Neuron (in vitro differentiated cells): Measurements from ENCODE around the gene TTLL7.

Experiments
- H2AFZ ChIP-seq: one replicate; pipeline ENCODE4 v1.6.1; 2013; ENCODE audit warnings: low read depth, mild to moderate bottlenecking, inconsistent platforms, low read length, moderate library complexity
- H3K27me3 ChIP-seq: one replicate; pipeline ENCODE4 v1.6.1; 2013; ENCODE audit warnings: low read length; ENCODE audit not compliant: insufficient read depth
- H3K36me3 ChIP-seq: one replicate; pipeline ENCODE4 v1.6.1; 2013; ENCODE audit warnings: low read length; ENCODE audit not compliant: insufficient read depth
- H3K4me1 ChIP-seq: one replicate; pipeline ENCODE4 v1.6.1; 2013; ENCODE audit warnings: low read length; ENCODE audit not compliant: insufficient read depth
- H3K4me3 ChIP-seq: 2 replicates; pipeline ENCODE4 v1.5.1; 2013; ENCODE audit warnings: mild to moderate bottlenecking, low read length, moderate library complexity
- H3K9me3 ChIP-seq: one replicate; pipeline ENCODE4 v1.6.1; 2013; ENCODE audit warnings: low read length

The TTLL7 gene

DNA sequence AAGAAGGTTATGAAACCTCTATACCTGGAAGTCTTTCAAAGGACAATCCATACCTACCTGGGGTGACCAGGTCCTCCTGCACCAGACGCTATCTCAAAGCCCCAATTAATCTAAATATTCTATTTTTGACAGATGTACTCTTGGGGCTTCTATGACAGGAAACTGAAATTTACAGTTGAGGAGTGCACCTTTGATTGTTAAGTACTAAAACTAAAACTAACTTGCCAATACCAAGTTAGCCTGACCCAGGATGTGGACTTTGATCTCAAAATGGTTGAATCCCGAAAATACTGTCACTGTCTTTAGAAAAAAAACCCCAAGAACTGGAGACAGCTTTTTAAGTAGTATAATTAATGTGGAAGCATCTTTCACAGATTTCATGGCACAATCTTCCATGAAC is 162.4 kb downstream of the TTLL7 start:
- no peaks in the 10 kb centered on the region for H3K9me3 ChIP-seq
- H3K4me3 ChIP-seq: no peak overlapping the region
- no peaks in the 10 kb centered on the region for H3K27me3 ChIP-seq
- no peaks in the 10 kb centered on the region for H3K4me1 ChIP-seq
- H3K36me3 ChIP-seq: no peaks in the 10 kb centered on the region
- no peak overlapping the region for H2AFZ ChIP-seq

DNA sequence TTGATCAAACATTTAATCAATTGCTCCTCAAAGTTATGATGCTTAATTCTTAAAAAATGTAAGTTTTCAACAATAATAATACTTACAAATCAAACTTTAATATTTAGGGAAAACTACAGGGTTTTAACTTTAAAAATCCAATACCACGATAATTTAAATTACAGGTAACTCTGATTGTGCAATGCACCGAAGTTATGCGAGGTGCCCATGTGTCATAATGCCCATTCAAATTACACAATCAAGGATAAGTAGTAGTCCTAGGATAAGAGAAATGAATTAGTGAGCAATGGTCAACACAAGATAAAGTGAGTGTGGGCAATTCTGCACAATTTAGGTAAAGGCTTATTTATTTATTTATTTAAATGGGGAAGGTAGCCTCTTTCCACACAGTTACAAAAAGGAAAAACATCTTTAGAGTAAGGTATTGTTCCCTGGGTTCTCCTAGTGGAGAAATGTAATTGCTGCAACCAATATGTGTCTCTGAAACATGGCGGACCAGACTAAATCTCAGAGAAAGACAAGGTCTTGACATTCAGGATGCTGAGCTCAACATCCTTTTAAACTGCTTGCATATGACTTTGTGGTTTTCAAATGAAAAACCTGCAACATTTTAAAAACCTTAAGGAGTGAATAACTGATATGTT is 164.2 kb downstream of the TTLL7 start:
- no peaks in the 10 kb centered on the region for H3K9me3 ChIP-seq
- no peak overlapping the region for H2AFZ ChIP-seq
- H3K27me3 ChIP-seq: no peaks in the 10 kb centered on the region
- no peak overlapping the region for H3K4me3 ChIP-seq
- no peaks in the 10 kb centered on the region for H3K36me3 ChIP-seq
- H3K4me1 ChIP-seq: no peaks in the 10 kb centered on the region

DNA sequence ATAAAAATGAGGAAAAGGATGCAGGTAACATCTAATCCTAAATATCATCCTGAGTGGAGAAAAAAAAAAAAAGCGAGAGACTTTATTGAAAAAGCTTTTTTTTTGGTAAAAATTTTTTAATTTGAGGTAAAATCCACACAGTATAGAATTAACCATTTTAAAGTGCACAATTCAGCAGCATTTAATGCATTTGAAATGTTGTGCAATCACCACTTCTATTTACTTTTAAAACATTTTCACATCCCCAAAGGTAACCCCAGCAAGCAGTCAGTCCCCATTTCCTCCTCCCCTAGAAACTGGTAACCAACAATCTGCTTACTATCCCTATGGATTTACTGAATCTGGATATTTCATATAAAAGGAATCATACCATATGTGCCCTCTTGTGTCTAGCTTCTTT is 166.7 kb downstream of the TTLL7 start:
- no peaks in the 10 kb centered on the region for H3K9me3 ChIP-seq
- H2AFZ ChIP-seq: no peak overlapping the region
- H3K36me3 ChIP-seq: no peaks in the 10 kb centered on the region
- H3K27me3 ChIP-seq: no peaks in the 10 kb centered on the region
- H3K4me1 ChIP-seq: no peaks in the 10 kb centered on the region
- no peak overlapping the region for H3K4me3 ChIP-seq

DNA sequence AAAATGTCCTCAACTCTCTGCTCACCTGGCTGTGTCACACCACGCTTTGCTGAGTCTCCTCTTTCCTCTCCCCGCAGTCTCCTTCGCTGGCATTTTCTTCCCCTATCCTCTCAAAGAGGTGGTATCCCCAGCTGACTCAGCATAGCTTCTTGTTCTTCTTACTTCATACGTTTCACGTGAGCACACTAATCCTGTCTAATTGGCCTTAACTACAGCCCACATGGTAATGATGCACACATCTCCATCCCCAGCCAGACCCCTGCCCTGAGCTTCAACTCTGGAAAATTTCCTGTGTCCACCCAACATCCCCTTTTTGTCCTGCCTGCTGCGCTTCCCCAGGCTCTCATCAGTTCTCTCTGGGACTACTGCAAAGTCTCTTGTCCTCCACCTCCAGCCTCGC is 169.8 kb downstream of the TTLL7 start:
- no peaks in the 10 kb centered on the region for H3K9me3 ChIP-seq
- no peak overlapping the region for H3K4me3 ChIP-seq
- H3K4me1 ChIP-seq: no peaks in the 10 kb centered on the region
- H3K36me3 ChIP-seq: no peaks in the 10 kb centered on the region
- no peaks in the 10 kb centered on the region for H3K27me3 ChIP-seq
- no peak overlapping the region for H2AFZ ChIP-seq

DNA sequence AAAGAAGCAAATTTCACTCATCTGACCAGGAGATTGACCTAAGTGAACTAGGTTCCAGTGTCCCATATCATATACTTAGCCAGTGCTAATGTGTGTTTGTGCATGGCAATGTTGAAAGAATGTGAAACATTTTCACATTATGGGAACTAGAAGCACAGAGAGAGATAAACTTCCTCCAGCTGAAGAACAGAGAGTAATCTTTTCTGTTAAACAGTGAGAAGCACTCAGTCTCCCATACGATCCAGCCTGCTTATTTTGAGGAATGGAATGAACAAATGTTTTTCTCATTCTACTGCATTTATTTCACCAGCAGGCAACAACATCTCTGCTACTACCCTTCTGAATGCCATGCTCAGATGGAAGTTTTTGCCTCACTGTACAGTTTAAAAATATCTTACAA is 170.5 kb downstream of the TTLL7 start:
- Histone ChIP-seq H2AFZ (no peak overlapping the region), H3K9me3 (no peaks in the 10 kb centered on the region), H3K4me1 (no peaks in the 10 kb centered on the region), H3K36me3 (no peaks in the 10 kb centered on the region), H3K27me3 (no peaks in the 10 kb centered on the region), H3K4me3 (no peak overlapping the region)

DNA sequence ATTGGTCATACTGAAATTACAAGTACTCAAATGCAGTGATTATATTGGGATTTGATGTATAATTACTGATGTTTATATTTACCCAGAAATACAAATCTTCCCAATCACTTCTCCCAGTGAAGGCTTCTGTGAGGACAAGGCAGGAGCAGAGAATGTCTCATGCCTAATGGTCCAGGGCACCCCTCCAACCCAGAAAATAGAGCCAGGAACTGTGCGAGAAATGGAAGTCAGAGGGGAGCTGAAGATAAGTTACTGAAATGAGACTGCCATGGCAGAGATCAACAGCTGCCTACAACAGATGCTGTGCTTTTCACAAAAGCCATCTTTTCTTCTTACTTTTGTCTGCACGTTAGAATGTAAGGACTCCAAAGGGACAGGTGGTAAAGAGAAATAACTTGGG is 171.2 kb downstream of the TTLL7 start:
- Histone ChIP-seq H3K36me3 (no peaks in the 10 kb centered on the region), H3K9me3 (no peaks in the 10 kb centered on the region), H2AFZ (no peak overlapping the region), H3K4me1 (no peaks in the 10 kb centered on the region), H3K4me3 (no peak overlapping the region), H3K27me3 (no peaks in the 10 kb centered on the region)

DNA sequence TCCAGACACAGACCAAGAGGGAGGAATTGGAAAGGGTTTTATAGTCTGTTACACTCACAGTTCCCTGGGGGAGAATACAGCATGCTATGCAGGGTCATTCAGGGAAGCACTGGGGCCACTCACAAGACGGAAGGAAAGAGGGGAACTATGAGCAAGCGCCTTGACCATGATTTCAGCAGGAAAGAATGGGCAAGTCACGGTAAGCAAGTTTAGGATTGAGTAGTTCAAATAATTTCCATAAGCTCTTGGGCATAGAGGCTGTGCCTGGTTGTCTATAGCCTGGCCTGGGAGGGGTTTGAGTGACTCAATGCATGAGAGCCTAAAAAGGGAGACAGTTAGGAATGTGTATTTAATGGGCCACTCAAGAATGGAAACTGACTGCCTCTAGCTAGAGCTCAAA is 176.7 kb downstream of the TTLL7 start:
- Histone ChIP-seq H3K9me3 (no peaks in the 10 kb centered on the region), H3K4me3 (no peak overlapping the region), H3K4me1 (no peaks in the 10 kb centered on the region), H3K36me3 (no peaks in the 10 kb centered on the region), H3K27me3 (no peaks in the 10 kb centered on the region), H2AFZ (no peak overlapping the region)

DNA sequence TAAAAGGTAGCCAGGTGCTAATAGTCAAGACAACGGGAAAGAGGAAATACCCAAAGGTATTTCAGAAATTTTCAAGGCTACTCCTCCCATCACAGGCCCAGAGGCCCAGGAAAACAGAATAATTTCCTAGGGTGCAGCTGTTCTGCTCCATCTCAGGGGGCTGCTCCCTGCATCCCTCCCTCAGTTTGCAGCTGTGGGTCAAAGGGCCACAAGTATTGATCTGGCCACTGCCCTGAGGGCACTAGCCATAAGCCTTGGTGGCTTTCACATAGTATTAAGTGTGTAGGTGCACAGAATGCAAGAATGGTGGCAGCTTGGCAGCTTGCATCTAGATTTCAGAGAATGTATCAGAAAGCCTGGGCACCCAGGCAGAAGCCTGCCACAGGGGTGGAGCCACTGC is 179.5 kb downstream of the TTLL7 start:
- no peaks in the 10 kb centered on the region for H3K36me3 ChIP-seq
- H2AFZ ChIP-seq: no peak overlapping the region
- H3K4me3 ChIP-seq: no peak overlapping the region
- H3K27me3 ChIP-seq: no peaks in the 10 kb centered on the region
- H3K4me1 ChIP-seq: no peaks in the 10 kb centered on the region
- H3K9me3 ChIP-seq: no peaks in the 10 kb centered on the region

DNA sequence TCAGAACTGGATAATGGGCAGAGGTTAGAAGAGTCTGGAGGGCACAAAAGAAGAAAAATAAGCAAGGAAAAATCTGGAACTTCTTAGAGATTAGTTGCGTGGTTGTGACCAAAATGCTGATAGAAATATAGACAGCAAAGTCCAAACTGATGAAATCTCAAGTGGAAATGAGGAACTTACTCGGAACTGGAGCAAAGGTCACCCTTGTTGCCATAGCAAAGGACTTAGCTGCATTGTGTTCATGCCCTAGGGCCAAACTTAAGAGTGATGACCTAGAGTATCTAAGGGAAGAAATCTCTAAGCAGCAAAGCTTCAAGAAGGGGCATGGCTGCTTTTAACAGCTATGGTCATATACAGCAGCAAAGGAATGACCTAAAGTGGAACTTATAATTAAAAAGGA is 180.0 kb downstream of the TTLL7 start:
- no peak overlapping the region for H2AFZ ChIP-seq
- H3K4me3 ChIP-seq: no peak overlapping the region
- no peaks in the 10 kb centered on the region for H3K4me1 ChIP-seq
- H3K9me3 ChIP-seq: no peaks in the 10 kb centered on the region
- no peaks in the 10 kb centered on the region for H3K36me3 ChIP-seq
- H3K27me3 ChIP-seq: no peaks in the 10 kb centered on the region

DNA sequence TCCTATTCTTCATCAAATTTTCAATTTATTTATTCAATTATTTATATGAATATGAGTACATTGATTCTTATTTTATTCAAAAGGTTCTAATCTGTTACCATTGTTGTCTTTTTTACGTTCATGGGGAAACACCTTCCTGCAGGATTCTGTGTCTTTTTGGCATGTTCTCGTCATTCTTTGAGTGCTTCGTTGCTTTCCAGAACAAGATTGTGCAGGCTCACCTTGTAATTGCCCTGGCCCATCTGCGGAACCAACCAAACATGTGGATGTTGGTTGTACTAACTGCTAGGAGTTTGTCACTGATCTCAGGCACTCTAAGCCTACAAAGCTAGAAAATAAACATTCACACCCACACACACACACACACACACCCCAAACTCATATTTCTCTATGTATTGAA is 182.1 kb downstream of the TTLL7 start:
- Histone ChIP-seq H3K4me3 (no peak overlapping the region), H3K4me1 (no peaks in the 10 kb centered on the region), H2AFZ (no peak overlapping the region)

DNA sequence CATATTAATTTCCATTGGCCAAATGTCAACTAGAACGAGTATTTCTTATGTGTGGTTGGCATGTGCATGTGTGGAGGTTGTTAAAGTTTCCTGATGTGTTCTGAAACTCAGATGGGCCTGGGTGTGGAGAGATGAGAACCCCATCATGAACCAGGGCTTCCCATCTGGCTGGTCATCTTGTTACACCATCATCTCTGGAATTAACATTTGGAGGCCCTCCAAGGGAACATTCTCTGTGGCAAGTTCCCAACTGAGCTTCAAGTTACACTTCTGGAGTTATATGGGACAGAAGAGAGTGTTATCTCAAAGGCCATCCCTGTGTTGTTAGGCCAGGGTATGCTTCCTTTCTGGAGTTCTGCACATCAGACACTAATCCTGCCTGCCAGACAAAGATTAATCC is 183.6 kb downstream of the TTLL7 start:
- no peaks in the 10 kb centered on the region for H3K9me3 ChIP-seq
- no peaks in the 10 kb centered on the region for H3K36me3 ChIP-seq
- H3K4me1 ChIP-seq: no peaks in the 10 kb centered on the region
- no peak overlapping the region for H3K4me3 ChIP-seq
- no peak overlapping the region for H2AFZ ChIP-seq
- no peaks in the 10 kb centered on the region for H3K27me3 ChIP-seq

More for the DNA sequence above, 182.1 kb downstream of the TTLL7 start:
- no peaks in the 10 kb centered on the region for H3K36me3 ChIP-seq
- no peaks in the 10 kb centered on the region for H3K9me3 ChIP-seq
- no peaks in the 10 kb centered on the region for H3K27me3 ChIP-seq
